ENCODE data around the gene AGT.

Gene AGT

GRCh38 chr1:230706020-230706699 is 7.8 kb downstream of the AGT start:
- no peak overlapping the region for H3K4me3 ChIP-seq (replicated peaks; ENCODE audit: insufficient read depth, low read length)
- H3K27me3 ChIP-seq (ENCODE audit: insufficient read depth, poor library complexity, severe bottlenecking): no peaks in the 10 kb centered on the region
- DNase-seq (ENCODE audit: low read depth in 1 of 2, low spot score in 1 of 2): no peak
- H3K27ac ChIP-seq (replicated peaks): no peak overlapping the region
- TF ChIP-seq POLR2AphosphoS5 (IDR thresholded peaks at IDR 0.05; ENCODE audit: low read depth): no peak
- no peak for TF ChIP-seq REST (IDR thresholded peaks at IDR 0.05; ENCODE audit: insufficient replicate concordance, low read depth)
- no peak for TF ChIP-seq SPI1 (IDR thresholded peaks at IDR 0.05; ENCODE audit: borderline replicate concordance, low read depth)
- TF ChIP-seq CTCF (IDR thresholded peaks at IDR 0.05; ENCODE audit: insufficient read depth, low read length): no peak
- TF ChIP-seq GABPA (IDR thresholded peaks at IDR 0.05; ENCODE audit: low read depth): no peak

GRCh38 chr1:230705289-230706019 is 8.5 kb downstream of the AGT start:
- Histone ChIP-seq H3K27me3 (ENCODE audit: insufficient read depth, poor library complexity, severe bottlenecking) (no peaks in the 10 kb centered on the region), H3K27ac (replicated peaks) (no peak overlapping the region), H3K4me3 (replicated peaks; ENCODE audit: insufficient read depth, low read length) (no peak overlapping the region)
- no peak for TF ChIP-seq POLR2AphosphoS5 (IDR thresholded peaks at IDR 0.05; ENCODE audit: low read depth)
- TF ChIP-seq GABPA (IDR thresholded peaks at IDR 0.05; ENCODE audit: low read depth): no peak
- TF ChIP-seq CTCF (IDR thresholded peaks at IDR 0.05; ENCODE audit: insufficient read depth, low read length): no peak
- DNase-seq (ENCODE audit: low read depth in 1 of 2, low spot score in 1 of 2): no peak

GRCh38 chr1:230704830-230705229 is 9.1 kb downstream of the AGT start:
- no peak for DNase-seq (ENCODE audit: low read depth in 1 of 2, low spot score in 1 of 2)
- H3K27me3 ChIP-seq (ENCODE audit: insufficient read depth, poor library complexity, severe bottlenecking): no peaks in the 10 kb centered on the region
- TF ChIP-seq SPI1 (IDR thresholded peaks at IDR 0.05; ENCODE audit: borderline replicate concordance, low read depth) (no peak), GABPA (IDR thresholded peaks at IDR 0.05; ENCODE audit: low read depth) (no peak), CTCF (IDR thresholded peaks at IDR 0.05; ENCODE audit: insufficient read depth, low read length) (no peak), REST (IDR thresholded peaks at IDR 0.05; ENCODE audit: insufficient replicate concordance, low read depth) (no peak), POLR2AphosphoS5 (IDR thresholded peaks at IDR 0.05; ENCODE audit: low read depth) (no peak)

More at GRCh38 chr1:230704830-230705229, 9.1 kb downstream of the AGT start:
- Histone ChIP-seq H3K4me3 (replicated peaks; ENCODE audit: insufficient read depth, low read length) (no peak overlapping the region), H3K27ac (replicated peaks) (no peak overlapping the region)

Data from HL-60 (cell line).